Fibroblast of lung (primary cell): Measurements from ENCODE around the gene ARHGEF40.

ENCODE experiments used
- EZH2 ChIP-seq: IDR thresholded peaks from 2 replicates; pipeline ENCODE4 v1.5.1; 2012; ENCODE audit warnings: low read length, control low read depth, mild to moderate bottlenecking; ENCODE audit errors: missing control alignments
- TF ChIP-seq, protein P1 (sequence below), 2 donors: IDR thresholded peaks in 1 of 2; conservative IDR thresholded peaks in 1 of 2; 1 replicate in 1 of 2; 2 replicates in 1 of 2; pipeline ENCODE4 v1.5.1; 2011 to 2012; ENCODE audit warnings: low read length in 2 of 2, control low read depth in 1 of 2, inconsistent platforms in 1 of 2, low read depth in 1 of 2, mild to moderate bottlenecking in 1 of 2

GRCh38 chr14:21096978-21097635 lies 27.0 kb downstream of the ARHGEF40 start:
- TF ChIP-seq, protein P1, sequence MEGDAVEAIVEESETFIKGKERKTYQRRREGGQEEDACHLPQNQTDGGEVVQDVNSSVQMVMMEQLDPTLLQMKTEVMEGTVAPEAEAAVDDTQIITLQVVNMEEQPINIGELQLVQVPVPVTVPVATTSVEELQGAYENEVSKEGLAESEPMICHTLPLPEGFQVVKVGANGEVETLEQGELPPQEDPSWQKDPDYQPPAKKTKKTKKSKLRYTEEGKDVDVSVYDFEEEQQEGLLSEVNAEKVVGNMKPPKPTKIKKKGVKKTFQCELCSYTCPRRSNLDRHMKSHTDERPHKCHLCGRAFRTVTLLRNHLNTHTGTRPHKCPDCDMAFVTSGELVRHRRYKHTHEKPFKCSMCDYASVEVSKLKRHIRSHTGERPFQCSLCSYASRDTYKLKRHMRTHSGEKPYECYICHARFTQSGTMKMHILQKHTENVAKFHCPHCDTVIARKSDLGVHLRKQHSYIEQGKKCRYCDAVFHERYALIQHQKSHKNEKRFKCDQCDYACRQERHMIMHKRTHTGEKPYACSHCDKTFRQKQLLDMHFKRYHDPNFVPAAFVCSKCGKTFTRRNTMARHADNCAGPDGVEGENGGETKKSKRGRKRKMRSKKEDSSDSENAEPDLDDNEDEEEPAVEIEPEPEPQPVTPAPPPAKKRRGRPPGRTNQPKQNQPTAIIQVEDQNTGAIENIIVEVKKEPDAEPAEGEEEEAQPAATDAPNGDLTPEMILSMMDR (conservative IDR thresholded peaks at IDR 0.05 in 1 of 2, IDR thresholded peaks at IDR 0.05 in 1 of 2; ENCODE audit: low read depth in 1 of 2, low read length in 2 of 2), result no peak
- TF ChIP-seq EZH2, result no peak
